ENCODE data around the gene SAAL1. TPM values are rescaled to one million over a fixed set of nuclear protein-coding genes. Genes with fewer than 3 reads are reported as not detected.

SAAL1 gene
- polyA plus RNA-seq, 1 of the 3 experiments (the other 2 are of a cell fraction), result 19.6 TPM

DNA sequence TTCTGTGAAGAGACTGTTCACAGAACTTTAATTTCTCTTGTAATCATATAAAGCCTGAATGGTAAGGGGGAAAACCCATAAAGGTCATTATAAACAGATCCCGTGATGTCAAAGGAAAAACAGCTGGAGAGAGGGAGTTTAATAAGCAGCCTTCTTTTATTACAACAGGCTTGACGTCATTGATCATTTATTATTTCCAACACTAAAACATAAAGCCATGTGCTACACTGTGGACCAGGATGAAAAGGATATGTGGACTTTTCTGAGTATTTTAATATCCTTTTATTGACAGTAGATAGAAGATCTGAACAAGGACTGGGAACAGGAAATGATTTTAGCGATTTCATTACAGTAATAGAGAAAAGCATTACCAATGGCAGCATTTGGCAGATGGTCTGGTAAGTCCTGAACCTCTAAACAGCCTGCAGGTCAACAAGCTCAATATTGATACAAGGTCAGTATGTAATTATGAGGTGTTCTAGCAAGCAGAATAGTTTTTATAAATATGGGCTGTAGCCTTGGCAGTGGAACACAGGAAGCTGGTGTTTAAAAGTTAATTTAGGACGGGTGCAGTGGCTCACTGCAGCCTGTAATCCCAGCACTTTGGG lies 34.7 kb downstream of the SAAL1 start:
- Histone ChIP-seq H3K9ac (no peak overlapping the region), H2AFZ (ENCODE audit: low read depth) (no peak overlapping the region), H3K27ac (ENCODE audit: low read depth in 2 of 2, low read length in 1 of 2) (no peak overlapping the region), H3K4me2 (no peak overlapping the region), H3K9me3 (no peaks in the 10 kb centered on the region), H3K9me2 (no peaks in the 10 kb centered on the region), H3F3A (replicated peaks; ENCODE audit: insufficient read depth) (no peaks in the 10 kb centered on the region), H3K4me1 (ENCODE audit: control insufficient read depth in 1 of 2, insufficient read depth in 2 of 2, low read depth in 1 of 2, low read length in 1 of 2) (no peaks in the 10 kb centered on the region), H3K4me3 (ENCODE audit: low read depth in 2 of 2, low read length in 1 of 2) (no peak overlapping the region), H4K20me1 (ENCODE audit: insufficient read depth) (no peaks in the 10 kb centered on the region), H3K79me2 (ENCODE audit: insufficient read depth) (no peaks in the 10 kb centered on the region), H3K27me3 (ENCODE audit: insufficient read depth) (no peaks in the 10 kb centered on the region), H3K36me3 (replicated peaks in 1 of 2; ENCODE audit: control insufficient read depth in 1 of 2, insufficient read depth in 2 of 2, low read length in 1 of 2) (no peaks in the 10 kb centered on the region)
- ChIA-PET CTCF (interaction anchor here (1.2 kb wide), 1 partner anchor 340 kb away, joined by 3 read pairs; no protein-coding TSS in a partner anchor), POLR2A (no interaction called here)
- DNase-seq, result no peak
- TF ChIP-seq, protein P1, sequence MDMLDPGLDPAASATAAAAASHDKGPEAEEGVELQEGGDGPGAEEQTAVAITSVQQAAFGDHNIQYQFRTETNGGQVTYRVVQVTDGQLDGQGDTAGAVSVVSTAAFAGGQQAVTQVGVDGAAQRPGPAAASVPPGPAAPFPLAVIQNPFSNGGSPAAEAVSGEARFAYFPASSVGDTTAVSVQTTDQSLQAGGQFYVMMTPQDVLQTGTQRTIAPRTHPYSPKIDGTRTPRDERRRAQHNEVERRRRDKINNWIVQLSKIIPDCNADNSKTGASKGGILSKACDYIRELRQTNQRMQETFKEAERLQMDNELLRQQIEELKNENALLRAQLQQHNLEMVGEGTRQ (IDR thresholded peaks at IDR 0.05; ENCODE audit: borderline replicate concordance, low read depth, low read length), result no peak
- TF ChIP-seq, protein P2, sequence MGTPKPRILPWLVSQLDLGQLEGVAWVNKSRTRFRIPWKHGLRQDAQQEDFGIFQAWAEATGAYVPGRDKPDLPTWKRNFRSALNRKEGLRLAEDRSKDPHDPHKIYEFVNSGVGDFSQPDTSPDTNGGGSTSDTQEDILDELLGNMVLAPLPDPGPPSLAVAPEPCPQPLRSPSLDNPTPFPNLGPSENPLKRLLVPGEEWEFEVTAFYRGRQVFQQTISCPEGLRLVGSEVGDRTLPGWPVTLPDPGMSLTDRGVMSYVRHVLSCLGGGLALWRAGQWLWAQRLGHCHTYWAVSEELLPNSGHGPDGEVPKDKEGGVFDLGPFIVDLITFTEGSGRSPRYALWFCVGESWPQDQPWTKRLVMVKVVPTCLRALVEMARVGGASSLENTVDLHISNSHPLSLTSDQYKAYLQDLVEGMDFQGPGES (IDR thresholded peaks at IDR 0.05; ENCODE audit: low read depth, low read length), result no peak
- TF ChIP-seq TEAD4 (IDR thresholded peaks at IDR 0.05; ENCODE audit: borderline replicate concordance, insufficient read depth) (no peak), RFX5 (IDR thresholded peaks at IDR 0.05; ENCODE audit: low read length) (no peak), NRF1 (IDR thresholded peaks at IDR 0.05; ENCODE audit: low read depth, low read length) (no peak), POLR2AphosphoS5 (IDR thresholded peaks at IDR 0.05; ENCODE audit: low read depth, low read length) (no peak), TCF12 (IDR thresholded peaks at IDR 0.05) (no peak), EZH2phosphoT487 (IDR thresholded peaks at IDR 0.05; ENCODE audit: borderline replicate concordance, low read depth) (no peak), YY1 (IDR thresholded peaks at IDR 0.05; ENCODE audit: low read depth) (no peak), GATA2 (CRISPR knock-in tag; IDR thresholded peaks at IDR 0.05) (no peak), CHD2 (IDR thresholded peaks at IDR 0.05; ENCODE audit: low read length, partially characterized antibody) (no peak), GABPA (IDR thresholded peaks at IDR 0.05; ENCODE audit: low read depth) (no peak), SMC3 (IDR thresholded peaks at IDR 0.05; ENCODE audit: low read depth, low read length) (no peak), JUND (IDR thresholded peaks at IDR 0.05) (no peak), MEF2A (IDR thresholded peaks at IDR 0.05; ENCODE audit: borderline replicate concordance, low read depth) (no peak), RXRA (IDR thresholded peaks at IDR 0.05; ENCODE audit: borderline replicate concordance, low read depth) (no peak), RCOR1 (IDR thresholded peaks at IDR 0.05; ENCODE audit: low read length) (no peak)
- TF ChIP-seq, protein P3, sequence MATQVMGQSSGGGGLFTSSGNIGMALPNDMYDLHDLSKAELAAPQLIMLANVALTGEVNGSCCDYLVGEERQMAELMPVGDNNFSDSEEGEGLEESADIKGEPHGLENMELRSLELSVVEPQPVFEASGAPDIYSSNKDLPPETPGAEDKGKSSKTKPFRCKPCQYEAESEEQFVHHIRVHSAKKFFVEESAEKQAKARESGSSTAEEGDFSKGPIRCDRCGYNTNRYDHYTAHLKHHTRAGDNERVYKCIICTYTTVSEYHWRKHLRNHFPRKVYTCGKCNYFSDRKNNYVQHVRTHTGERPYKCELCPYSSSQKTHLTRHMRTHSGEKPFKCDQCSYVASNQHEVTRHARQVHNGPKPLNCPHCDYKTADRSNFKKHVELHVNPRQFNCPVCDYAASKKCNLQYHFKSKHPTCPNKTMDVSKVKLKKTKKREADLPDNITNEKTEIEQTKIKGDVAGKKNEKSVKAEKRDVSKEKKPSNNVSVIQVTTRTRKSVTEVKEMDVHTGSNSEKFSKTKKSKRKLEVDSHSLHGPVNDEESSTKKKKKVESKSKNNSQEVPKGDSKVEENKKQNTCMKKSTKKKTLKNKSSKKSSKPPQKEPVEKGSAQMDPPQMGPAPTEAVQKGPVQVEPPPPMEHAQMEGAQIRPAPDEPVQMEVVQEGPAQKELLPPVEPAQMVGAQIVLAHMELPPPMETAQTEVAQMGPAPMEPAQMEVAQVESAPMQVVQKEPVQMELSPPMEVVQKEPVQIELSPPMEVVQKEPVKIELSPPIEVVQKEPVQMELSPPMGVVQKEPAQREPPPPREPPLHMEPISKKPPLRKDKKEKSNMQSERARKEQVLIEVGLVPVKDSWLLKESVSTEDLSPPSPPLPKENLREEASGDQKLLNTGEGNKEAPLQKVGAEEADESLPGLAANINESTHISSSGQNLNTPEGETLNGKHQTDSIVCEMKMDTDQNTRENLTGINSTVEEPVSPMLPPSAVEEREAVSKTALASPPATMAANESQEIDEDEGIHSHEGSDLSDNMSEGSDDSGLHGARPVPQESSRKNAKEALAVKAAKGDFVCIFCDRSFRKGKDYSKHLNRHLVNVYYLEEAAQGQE (IDR thresholded peaks at IDR 0.05; ENCODE audit: low read depth, low read length), result no peak
- 78% methylated on average over 4 of the region's 4 CpGs for WGBS (ENCODE audit: low lambda C conversion rate)

All from SK-N-SH (cell line).